Stimulated activated CD8-positive, alpha-beta memory T cell treated with anti-CD3 and anti-CD28 coated beads, Interleukin-12 subunit alpha, Interleukin-12 subunit beta, amount 100 ng/mL, for 24 hours (primary cell): ENCODE measurements around the gene PTGES.
"Not testable (repeated sequence)": the region's sequence is repeated elsewhere in the genome, so short reads cannot be mapped to it uniquely, and the experiment has no call there.

Experiments used
- DNase-seq: peaks from one replicate; pipeline ENCODE4 v3.0.0-alpha.2; 2020; ENCODE audit errors: extremely low read depth

The PTGES gene, protein sequence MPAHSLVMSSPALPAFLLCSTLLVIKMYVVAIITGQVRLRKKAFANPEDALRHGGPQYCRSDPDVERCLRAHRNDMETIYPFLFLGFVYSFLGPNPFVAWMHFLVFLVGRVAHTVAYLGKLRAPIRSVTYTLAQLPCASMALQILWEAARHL

DNA sequence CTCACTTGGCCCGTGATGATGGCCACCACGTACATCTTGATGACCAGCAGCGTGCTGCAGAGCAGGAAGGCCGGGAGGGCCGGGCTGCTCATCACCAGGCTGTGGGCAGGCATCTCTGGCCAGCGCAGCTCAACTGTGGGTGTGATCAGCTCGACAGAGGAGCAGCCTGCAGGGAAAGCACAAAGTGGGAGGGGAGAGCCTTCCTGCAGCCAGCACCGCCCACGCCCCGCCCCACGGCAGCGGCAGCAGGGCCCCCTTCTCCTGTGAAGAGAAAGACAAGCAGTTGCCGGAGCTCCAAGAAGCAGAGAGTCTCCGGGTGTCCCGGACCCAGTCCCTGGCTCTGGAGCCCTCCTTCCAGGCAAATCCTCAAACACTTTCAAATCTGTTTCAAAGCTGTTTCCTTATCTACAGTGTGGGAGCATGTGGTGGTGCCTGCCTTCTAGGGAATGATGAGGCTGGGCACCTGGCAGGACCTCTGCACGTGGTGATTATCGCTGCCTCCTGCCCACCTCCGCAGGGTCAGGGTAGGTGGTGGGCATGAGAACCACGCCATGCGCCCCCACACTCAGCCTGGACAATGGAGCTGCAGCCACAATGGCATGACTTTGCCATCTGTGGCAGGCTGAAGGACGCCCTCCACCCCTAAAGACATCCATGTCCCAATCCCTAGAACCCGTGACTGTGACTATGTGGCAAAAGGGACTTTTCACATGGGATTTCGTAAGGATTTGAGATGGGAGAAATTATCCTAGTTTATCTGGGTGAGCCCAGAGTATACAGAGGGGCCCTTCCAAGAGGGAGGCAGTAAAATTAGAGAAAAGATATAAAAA lies at the start of gene PTGES:
PTGES (minus strand) TSS at position 143 of the 830 bp plus-strand sequence; CDS start at position 113, 30 bp downstream.
- DNase-seq = peak; percentile 15

DNA sequence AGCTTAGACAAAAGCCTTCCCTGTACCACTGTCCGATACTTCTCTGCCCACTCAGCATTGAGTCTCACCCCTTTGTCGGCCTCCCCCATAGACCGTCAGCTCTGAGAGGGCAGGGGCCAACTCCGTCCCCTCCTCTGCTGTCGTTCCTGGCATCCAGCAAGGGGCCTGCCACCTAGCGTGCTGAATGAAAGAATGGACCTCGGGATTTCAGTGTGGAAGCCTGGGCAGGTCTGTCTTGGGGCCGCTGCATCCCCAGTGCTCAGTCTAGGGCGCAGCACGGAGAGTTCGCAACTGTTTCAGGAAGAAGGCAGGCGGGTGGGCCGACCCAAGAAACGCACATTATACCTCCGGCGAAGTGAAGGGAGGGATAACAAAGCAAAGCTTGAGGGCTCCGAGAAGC lies 48.7 kb upstream of the PTGES start:
- DNase-seq = no peak

DNA sequence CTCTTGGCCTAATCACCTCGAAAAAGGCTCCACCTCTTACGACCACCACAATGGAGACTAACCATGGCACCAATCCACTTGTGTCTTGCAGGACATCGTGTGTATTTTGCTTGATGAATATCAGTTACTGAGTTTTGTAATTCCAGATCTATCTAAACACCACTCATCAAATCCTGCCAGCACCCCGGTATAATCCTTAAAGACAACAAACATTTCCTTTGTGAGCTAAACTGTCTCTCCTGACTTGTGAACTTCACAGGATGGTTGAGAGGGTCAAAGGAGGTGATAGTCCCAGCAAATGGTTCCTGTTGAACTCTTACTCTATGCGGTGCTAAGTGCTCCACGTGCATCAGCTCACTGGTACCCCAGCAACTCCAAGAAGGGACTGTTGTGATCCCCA lies 46.1 kb upstream of the PTGES start:
- DNase-seq = no peak

DNA sequence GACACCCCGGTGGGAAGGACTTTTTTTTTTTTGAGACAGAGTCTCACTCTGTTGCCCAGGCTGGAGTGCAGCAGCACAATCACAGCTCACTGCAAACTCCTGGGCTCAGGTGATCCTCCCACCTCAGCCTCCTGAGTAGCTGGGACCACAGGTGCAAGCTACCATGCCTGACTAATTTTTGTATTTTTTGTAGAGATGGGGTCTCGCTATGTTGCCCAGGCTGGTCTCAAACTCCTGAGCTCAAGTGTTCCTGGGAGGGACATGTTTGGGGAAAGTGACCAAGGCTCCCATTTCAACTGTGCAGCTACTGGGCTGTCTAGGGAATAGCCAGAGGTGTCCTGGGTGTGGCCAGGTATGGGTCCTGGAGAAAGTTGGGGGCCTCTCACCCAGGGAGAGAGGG lies 43.2 kb upstream of the PTGES start:
- DNase-seq = not testable (repeated sequence)

DNA sequence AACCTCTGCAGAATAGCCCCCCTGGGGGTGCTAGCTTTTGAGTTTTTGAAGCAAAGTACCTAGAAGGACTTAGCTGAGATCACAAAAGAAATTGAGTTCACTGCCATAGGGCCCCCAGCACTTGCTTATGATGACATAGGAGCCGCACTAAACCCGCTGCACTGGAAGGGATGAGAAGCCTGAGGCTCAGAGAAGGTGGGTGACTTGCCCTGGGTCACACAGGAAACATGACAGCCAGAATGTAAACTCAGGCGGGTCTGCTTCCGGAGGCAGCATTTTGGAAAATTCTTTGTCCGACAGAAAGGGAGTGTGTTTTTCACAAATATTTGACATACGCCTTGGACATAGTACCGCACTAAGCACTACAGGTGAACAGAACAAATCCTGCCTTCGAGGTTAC lies 41.7 kb upstream of the PTGES start:
- DNase-seq = no peak

DNA sequence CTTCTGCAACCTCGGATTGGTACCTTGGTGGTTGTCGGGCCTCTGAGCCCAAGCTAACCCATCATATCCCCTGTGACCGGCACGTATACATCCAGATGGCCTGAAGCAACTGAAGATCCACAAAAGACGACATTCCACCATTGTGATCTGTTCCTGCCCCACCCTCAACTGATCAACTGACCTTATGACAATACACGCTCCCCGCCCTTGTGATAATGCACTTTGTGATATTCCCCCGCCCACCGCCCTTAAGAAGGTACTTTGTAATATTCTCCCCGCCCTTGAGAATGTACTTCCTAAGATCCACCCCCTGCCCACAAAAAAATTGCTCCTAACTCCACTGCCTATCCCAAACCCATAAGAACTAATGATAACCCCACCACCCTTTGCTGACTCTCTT lies 33.6 kb upstream of the PTGES start:
- DNase-seq = no peak

DNA sequence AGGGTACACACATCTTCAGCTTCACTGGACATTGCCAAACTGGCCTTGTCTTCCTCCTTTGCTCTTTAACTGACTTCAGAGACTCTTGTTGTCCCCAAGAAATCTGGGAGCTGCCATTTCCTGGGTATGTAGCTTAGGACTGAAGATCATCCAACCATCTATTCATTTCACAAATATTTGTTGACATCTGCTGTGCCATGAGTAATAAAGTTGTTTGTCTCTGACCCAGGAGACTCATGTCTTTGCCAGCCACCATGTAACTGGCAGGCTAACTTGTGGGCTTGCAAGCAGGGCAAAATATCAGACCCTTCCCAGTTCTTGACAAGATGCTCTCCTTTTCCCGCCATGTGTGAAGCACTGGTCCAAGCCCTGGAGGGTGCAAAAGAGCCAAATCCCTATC lies 33.0 kb upstream of the PTGES start:
- no peak for DNase-seq

DNA sequence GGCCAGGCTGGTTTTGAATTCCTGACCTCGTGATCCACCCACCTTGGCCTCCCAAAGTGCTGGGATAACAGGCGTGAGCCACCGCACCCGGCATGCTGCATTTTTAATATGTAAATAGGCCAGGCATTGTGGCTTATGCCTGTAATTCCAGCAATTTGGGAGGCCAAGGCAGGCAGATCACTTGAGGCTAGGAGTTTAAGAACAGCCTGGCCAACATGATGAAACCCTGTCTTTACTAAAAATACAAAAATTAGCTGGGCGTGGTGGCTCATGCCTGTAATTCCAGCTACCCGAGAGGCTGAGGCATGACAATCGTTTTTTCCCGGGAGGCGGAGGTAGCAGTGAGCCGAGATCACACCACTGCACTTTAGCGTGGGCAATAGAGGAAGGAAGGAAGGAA lies 32.1 kb upstream of the PTGES start:
- DNase-seq = not testable (repeated sequence)

DNA sequence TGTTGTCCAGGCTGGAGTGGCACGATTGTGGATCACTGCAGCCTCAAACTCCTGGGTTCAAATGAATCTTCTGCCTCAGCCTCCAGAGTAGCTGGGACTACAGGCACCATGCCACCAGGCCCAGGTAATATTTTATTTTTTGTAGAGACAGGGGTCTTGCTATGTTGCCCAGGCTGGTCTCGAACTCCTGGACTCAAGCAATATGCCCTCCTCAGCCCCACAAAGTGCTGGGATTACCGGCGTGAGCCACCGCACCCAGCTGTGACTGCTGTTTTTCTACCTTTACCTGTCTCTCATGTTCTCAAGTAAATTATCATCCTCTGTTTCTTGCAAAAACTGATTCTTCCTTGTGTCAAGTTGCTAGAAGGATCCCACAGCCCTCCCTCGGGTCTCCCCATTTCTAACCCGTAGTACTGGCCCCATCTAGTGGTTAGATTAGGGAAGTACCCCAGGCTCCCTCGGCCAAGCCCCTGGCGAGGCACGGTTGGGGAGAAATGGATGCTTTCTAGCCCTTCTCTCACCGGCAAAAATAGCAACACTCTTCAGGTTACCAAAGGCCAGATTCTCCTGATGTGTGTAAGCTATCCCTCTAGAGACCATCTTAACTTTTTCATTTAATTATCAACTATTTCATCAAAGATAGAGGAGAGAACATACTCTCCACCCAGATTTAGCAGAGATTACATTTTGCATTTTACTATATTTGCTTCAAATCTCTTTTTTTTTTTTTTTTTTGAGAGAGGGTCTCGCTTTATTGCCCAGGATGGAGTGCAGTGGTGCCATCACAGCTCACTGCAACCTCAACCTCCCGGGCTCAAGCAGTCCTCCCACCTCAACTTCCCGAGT lies 30.9 kb upstream of the PTGES start:
- DNase-seq = peak; percentile 32

DNA sequence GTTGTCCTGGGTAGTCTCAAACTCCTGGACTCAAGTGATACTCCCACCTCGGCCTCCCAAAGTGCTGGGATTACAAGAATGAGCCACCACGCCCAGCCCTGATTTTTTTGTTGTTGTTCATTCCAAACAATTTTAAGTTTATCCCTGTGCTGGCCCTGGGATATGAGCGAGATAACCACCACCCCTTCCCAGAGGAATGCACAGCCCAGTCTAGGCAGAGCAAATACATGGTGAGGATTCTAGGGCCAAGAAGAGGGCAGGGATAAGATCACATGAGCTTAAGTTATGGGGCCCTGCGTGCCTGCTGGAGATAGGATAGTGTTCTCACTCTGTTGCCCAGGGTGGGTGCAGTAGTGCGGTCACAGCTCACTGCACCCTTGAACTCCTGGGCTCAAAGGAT lies 29.1 kb upstream of the PTGES start:
- no peak for DNase-seq

DNA sequence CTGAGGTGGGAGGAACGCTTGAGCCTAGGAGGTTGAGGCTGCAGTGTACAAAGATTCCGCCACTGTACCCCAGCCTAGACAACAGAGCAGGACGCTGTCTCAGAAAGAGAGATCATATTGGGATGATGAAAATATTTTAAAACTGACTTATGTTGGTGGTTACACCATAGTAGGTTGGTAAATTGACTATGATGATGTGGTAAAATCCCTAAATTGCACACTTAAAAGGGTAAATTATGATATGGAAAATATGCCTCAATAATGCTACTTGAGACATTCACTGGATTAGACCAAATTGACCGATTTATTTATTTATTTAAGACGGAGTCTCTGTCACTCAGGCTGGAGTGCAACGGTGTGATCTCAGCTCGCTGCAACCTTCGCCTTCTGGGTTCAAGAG lies 28.3 kb upstream of the PTGES start:
- DNase-seq = no peak

DNA sequence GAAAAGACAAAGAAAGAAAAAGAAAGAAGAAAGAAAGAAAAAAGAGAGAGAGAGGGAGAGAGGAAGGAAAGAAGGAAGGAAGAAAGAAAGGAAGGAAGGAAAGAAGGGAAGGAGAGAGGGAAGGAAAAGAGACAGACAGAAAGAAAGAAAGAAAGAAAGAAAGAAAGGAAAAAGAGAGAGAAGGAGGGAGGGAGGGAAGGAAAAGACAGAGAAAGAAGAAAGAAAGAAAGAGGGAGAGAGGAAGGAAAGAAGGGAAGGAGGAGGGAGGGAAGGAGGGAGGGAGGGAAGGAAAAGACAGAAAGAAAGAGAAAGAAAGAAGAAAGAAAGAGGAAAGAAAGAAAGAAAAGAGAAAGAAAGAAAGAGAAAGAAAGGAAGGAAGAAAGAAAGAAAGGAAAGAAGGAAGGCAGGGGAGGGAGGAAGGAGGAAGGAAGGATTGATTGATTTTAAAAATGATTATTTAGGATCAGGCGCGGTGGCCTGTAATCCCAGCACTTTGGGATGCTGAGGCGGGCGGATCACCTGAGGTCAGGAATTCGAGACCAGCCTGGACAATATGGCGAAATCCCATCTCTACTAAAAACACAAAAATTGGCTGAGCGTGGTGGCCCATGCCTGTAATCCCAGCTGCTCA lies 26.8 kb upstream of the PTGES start:
- no peak for DNase-seq

DNA sequence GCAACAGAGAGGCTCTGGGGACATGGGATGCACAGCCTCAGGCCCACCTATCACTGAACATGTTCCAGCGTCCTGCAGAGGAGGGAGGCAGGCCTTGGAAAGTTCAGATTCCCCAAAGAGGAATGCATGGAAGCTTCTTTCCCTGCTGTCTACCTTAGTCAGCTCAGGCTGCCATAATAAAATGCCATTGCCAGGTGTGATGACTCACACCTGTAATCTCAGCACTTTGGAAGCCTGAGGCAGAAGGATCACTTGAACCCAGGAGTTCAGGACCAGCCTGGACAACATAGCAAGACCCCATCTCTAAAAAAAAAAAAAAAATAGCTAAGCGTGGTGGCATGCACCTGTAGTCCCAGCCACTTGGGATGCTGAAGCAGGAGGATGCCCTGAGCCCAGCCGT lies 25.6 kb upstream of the PTGES start:
- no peak for DNase-seq

DNA sequence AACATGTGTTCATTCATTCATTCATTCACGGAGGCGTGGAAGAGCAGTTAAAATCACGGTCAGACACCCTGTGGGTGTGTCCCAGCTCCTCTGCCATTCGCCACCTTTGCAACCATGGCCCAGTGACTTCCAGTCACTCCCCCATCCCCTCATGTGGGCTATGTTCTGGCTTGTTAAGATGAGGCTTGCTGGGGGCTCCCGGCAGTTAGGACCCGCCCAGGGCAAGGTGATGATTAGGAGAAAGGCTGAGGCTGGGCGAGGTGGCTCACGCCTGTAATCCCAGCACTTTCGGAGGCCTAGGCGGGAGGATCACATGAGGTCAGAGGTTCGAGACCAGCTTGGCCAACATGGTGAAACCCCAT lies 24.9 kb upstream of the PTGES start:
- no peak for DNase-seq

DNA sequence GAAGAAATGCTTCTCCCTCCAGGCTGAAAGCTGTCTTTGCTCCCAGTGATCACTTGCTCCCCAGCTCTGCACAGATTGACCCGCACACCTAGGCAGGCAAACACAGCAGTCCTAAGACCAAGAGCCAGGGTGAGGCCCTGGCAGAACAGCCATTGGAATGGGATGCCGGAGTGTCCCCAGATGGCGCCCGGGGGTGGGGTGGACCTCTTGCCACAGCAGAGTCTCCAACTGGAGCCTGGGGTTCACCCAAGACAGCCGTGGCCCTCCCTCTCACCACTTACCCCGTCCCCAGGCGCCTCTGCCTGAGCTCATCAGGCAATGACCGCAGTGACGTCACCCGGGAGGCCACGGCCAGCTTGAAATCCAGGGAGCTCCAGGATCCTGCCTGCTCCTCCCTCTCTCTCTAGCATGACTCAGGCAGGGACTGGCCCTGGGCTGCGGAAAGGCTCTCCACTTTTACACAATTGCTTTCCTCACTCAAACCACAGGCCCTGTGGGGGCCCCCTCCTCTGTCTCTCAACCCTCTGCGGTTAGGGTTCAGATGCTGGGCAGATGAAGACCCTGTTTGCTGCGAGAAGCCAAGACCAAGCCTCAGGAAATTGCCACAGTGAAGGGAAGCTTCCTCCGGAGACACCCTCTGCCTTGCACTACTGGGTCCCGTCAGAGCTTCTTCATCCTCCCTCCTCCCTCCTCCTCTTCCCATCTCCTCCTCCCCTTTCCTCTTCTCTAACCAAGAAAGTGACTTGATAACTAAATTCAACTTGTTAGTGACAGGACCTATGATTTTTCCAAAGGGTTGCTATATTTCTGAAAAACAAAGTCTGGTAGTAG lies 24.3 kb upstream of the PTGES start:
- DNase-seq = peak; percentile 14

DNA sequence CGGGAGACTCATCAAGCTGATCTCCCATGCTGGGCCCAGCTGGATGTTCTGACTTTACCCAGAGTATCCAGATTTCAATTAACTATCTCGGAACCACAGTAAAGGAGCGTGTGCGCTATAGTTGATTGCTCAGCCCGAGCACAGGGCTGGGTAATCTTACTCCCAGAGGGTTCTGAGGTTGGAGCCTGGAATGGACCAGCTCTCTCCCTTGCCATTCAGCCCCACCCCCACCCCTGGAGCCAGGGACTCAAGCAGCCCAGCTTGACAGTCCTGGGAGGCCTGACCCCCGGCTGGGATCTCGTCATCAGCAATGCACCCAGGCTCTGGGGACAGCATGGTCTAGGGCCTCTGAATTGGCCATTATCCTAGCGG lies 23.7 kb upstream of the PTGES start:
- no peak for DNase-seq

DNA sequence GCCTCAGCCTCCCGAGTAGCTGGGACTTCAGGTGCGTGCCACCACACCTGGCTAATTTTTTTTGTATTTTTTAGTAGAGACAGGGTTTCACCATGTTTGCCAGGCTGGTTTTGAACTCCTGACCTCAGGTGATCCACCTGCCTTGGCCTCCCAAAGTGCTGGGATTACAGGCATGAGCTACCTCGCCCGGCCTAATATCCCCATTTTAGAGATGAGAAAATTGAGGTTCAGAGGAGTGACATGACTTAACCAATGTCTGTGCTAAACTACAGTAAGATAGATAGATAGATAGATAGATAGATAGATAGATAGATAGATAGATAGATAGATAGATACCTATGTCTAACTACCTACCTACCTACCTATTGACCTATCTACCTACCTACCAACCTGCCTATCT lies 23.3 kb upstream of the PTGES start:
- DNase-seq = not testable (repeated sequence)

DNA sequence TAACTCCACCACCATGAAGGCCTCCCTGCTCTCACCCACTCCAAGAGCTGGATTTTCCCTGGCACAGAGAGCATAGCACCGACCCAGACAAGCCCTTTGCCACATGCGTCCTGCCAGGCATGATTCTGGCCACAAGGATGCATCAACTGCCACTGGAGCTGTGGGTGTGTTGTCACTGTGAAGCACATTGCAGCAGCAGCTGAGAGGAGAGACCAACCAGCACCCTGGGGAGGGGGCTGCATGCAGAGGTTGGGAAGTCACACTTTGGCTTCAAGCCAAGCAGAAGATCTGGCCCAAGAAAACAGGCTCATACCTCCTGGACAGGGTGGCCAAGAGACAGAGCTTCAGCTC lies 22.6 kb upstream of the PTGES start:
- no peak for DNase-seq

DNA sequence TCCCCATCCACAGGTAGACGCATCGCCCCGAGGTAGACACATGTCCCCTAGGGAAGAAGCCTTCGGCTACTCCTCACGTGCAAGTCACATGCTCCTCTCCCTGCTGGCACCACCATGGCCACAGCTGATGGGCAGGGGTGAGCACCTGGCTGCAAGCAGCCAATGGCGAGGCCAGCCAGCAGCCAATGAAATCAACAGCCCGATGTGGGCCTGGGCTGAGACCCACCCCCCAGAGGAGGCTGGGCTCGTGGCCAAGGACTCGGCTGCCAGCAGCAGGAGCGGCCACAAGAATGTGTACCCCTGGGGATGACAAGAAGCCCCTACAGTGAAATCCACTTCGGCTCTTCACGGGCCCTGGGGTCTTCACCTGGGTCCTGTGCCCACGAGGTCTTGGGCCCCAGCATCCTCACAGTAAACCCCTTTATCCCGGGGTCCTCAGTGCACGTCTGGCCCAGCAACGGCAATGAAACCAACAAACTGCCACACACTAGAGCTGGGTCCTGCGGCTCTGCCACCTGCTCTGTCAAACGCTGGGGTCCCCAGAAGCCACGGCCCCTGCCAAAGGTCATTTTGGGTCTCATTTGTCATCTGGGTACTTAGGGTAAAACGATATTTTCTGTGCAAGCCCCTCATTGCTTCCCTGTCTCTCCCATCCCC lies 22.1 kb upstream of the PTGES start:
- DNase-seq = no peak

DNA sequence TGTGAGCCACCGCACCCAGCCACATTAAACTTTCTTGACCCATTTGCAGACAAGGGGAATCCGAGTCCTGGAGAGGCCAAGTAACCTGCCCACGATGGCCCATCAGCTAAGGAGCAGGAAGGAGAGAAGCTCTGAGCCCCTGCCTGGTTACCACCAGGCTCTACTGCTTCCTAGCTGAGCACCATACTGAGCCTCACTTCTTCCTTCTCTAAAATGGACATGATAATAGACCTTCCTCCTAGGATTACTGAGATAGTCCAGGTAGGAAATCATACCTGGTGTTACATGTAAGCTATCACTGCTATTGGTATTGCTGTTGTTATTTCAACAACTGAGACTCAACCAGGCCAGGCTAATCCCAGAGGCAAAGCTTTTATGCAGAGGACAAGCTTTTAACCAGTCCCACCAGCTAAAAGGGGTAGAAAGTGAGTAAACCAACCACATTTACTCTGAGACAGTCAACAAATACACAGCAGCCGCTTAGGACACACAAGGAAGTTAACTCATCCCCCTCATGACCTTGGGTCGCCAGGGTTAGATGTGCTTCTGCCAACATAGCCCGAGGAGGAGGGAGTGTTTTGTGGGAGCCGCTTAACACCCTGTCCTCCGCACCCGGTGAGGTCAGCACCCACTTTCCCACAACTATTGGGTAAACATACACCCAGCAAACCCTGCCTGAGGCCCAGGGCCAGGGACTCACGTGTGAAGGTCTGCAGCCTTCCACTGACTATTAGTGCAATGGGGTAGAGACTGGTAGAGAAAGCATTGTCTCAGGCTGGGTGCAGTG lies 20.6 kb upstream of the PTGES start:
- DNase-seq = no peak
